GM10266 (cell line): ENCODE measurements around the gene TGFBR2.

Source experiments
- DNase-seq: peaks from one replicate; pipeline ENCODE4 v3.0.0; 2012; ENCODE audit errors: extremely low spot score
- TF ChIP-seq, protein P1 (sequence below): IDR thresholded peaks from 2 replicates; pipeline ENCODE4 v1.5.1; 2012; ENCODE audit warnings: mild to moderate bottlenecking, low read depth; ENCODE audit not compliant: control insufficient read depth, insufficient read depth; ENCODE audit errors: missing control alignments

TGFBR2 gene

DNA sequence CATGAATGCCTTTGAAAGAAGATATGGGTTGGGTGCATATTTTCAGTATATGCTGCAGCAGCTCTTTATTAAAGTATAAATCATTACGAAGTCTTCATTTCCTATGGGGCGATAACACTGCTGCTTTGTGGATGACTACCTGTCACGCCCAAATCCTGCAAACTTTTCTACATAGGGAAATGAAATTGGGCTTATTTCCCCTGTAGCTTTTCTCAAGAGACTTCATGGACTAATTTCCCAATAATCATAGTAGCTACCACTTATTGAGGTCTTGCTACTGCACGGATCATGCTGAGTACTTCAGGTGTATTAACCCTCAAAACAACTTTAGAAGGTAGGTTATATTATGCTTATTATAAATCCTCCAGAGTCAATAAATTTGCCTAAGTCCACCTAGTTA is 8.0 kb downstream of the TGFBR2 start:
- TF ChIP-seq, protein P1, sequence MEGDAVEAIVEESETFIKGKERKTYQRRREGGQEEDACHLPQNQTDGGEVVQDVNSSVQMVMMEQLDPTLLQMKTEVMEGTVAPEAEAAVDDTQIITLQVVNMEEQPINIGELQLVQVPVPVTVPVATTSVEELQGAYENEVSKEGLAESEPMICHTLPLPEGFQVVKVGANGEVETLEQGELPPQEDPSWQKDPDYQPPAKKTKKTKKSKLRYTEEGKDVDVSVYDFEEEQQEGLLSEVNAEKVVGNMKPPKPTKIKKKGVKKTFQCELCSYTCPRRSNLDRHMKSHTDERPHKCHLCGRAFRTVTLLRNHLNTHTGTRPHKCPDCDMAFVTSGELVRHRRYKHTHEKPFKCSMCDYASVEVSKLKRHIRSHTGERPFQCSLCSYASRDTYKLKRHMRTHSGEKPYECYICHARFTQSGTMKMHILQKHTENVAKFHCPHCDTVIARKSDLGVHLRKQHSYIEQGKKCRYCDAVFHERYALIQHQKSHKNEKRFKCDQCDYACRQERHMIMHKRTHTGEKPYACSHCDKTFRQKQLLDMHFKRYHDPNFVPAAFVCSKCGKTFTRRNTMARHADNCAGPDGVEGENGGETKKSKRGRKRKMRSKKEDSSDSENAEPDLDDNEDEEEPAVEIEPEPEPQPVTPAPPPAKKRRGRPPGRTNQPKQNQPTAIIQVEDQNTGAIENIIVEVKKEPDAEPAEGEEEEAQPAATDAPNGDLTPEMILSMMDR, result no peak
- no peak for DNase-seq

DNA sequence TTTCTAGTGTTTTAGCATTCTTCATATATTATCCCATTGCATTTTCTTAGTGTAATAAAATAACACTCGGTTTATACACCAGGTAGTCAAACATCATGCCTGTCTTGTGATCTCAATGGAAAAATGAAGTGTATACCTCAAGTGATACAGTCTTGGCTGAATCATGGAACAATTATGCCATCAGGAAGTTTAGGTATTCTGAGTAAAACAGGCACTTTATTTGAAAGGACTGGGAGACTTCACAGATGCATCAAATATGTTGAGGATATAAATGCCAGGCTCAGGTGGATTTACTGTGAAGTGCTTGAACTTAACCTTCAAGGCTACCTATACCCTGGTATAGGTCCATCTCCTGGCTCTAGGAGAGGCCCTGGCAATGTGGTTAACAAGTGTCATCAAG is 8.5 kb downstream of the TGFBR2 start:
- no peak for DNase-seq
- TF ChIP-seq, protein P1, result no peak

DNA sequence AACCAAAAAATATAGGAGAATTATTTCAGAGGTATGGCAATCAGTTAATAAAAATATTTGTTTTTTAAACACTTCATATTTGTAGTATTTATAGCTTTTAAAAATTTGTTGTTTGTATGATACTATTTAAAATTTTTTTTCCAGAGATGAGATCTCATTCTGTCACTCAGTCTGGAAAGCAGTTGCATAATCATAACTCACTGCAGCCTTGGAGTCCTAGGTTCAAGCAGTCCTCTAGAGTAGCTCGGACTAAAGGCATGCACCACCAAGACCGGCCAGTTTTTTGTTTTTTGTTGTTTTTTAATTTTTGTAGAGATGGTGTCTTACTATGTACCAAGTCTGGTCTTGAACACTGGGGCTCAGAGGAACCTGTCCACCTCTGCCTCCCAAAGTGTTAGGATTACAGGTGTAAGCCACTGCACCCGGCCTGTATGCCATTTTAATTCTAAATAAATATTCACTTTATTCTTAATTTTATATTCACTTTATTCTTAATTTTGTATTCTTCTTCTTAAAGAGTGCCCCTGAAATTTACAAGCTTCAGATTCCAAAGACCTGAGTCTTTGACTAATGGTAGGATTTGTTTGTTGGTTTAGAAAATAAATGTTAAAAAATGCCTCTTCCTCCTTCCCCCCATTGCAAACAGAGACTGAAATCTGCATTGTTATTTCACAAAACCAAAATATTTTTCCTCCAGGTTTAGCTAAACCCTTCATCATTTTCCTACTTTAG is 9.4 kb downstream of the TGFBR2 start:
- TF ChIP-seq, protein P1, result no peak

DNA sequence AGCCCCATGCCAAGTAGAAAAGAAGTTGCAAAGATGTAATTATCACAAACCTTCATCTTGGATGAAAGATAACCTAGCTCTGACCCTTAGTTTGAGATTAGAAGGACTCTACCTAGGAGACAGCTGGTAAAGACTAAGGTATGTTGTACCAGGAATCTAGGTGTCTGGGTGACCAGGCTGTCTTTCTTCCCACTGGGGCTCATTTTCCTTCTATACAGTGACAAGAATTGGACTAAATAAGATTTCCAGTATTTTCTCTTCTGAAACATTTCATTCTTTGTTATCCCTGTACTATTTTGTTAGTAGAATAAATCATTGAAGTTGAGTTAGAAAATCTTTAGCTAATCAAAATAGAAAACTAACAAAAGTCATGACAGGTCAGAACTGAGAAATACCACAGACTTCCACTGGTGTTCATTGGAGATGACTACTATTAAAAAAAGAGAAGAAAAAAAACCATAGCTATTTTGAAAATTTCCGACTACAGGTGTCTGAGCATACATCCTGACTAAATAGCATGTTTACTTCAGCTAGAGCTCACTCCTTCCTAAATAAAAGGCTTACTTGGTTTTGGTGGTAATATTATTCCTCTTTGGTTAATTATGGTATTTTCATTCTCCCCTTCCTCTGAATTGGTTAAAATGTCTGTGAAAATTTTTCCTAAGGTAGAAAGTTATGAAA is 10.1 kb downstream of the TGFBR2 start:
- TF ChIP-seq, protein P1, result no peak
- no peak for DNase-seq

More for the DNA sequence above, 9.4 kb downstream of the TGFBR2 start:
- DNase-seq, result no peak

DNA sequence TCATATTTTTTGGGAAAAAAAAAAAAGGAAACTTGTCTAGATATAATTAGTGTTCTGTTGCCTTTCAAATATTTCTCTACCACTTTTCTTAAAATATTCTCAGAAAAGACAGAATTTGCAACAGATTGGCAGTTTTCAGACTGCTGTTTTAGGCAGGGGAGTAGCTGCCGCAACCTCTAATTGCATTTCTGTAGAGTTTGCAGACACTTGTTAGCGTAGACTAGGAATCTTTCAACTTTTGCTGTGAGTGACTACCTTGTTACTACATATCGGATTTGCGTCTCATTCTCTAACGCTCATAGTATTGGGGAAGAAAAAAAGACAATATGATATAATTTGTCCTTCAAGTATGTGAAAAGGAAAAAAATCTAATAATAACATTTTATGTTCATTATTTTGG is 10.7 kb downstream of the TGFBR2 start:
- TF ChIP-seq, protein P1, result no peak
- DNase-seq, result no peak

DNA sequence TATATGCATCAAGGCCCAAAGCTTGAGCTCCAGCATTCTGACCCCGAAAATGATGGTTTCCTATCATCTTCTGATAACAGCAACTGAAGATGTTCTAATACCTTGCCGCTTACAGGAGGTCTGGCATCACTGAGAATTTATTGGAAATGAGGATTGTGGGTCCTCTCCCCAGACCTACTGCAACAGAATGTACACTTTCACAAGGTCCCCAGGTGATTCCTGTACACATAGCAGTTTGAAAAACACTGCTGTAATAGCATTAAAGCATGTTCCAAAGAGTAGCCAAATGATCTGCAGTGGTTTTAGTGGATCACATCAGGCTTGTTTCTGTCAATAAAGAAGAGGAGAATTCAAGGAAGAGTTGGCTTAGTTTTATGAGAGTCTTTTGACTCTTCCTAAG is 11.3 kb downstream of the TGFBR2 start:
- DNase-seq, result no peak
- TF ChIP-seq, protein P1, result no peak

DNA sequence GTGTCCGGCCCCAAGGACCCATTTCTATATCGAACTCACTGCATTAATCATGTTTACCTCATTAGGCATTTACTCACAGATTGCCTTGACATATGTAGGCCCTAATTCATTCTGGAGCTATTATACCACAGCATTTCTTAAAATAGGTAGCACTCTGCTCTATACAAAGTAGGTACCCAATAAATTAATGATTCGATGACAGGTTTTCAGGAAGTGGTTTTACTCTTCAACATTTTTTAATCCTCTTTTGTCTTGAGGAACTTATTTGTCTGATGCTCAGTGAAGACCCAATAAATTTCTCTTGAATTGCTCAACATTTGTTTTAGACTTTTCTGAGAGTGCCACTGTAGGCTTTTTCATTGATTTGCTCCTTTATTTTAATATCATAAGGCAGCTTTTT is 12.1 kb downstream of the TGFBR2 start:
- TF ChIP-seq, protein P1, result no peak
- no peak for DNase-seq
